ENCODE data around the gene SYT7.

DNA sequence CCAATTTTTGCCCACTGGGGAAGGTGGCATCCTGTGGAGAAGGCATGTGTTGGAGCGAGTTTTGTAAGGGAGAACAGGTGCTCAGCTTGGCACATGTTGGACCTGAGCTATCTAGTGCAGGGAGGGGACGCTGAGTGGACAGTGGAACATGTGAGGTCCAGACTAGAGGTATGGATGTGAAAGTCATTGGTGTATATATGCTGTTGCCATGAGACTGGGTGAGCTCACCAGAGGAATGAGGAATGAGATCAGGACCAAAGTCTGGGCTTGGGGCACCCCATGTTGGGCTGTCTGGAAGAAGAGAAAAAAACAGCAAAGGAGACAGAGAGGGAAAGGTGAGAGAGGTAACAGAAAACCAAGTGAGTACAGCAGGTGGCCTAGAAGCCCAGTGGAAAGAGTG is 12.3 kb upstream of the SYT7 start:
- no peak for TF ChIP-seq ZNF274 (IDR thresholded peaks at IDR 0.05; ENCODE audit: low read depth, low read length)
- no peak for TF ChIP-seq SUZ12 (IDR thresholded peaks at IDR 0.05; ENCODE audit: extremely low read depth, insufficient read depth, insufficient read length)
